Smooth muscle cell of the brain vasculature (primary cell): ENCODE measurements around the gene TAS2R30.

Experiments used
- DNase-seq: peaks from one replicate; pipeline ENCODE4 v3.0.0-alpha.2; 2012; ENCODE audit warnings: low read depth, low spot score

The TAS2R30 gene, protein sequence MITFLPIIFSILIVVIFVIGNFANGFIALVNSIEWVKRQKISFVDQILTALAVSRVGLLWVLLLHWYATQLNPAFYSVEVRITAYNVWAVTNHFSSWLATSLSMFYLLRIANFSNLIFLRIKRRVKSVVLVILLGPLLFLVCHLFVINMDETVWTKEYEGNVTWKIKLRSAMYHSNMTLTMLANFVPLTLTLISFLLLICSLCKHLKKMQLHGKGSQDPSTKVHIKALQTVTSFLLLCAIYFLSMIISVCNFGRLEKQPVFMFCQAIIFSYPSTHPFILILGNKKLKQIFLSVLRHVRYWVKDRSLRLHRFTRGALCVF

DNA sequence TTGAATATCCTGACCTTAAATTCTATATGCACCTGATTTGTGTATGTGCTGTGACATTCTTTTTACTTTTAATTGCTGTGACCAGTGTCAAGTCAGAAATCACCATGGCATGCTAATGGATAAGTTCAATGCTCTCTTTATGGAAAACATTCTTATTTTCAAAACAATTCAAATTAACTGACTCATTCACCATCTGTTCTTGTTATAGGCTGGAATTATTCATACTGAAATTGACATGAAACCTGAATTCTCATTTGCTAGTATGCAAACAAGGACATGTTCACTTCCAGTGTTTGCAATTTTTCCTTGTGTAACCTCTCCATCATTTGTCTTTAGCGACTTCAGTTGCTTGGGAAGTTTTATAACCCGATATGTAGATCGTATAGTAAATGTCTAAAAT lies at the start of gene TAS2R30:
Gene TAS2R30, minus strand, starts transcription at position 340 of the 400 bp plus-strand sequence. CDS start 400 bp downstream, outside the sequence.
- DNase-seq = no peak

DNA sequence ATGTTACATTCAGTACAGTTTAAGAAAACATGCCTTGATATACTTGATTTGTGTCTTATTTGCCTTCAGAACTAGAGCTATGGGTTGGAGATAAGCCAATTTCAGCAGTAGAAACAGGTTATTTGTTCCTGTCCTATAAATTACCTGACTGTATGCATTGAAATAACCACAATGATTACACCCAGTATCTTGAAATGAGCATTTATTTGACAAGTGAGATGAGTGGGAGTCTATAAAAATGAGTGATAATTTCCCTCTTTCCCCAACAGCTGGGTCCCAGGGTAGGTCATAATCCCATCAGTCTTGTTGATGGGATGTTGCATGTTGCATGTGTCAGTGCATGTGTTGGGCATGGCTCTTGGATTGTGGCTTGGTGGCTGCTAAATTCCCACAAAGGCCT lies 48.6 kb upstream of the TAS2R30 start:
- no peak for DNase-seq

DNA sequence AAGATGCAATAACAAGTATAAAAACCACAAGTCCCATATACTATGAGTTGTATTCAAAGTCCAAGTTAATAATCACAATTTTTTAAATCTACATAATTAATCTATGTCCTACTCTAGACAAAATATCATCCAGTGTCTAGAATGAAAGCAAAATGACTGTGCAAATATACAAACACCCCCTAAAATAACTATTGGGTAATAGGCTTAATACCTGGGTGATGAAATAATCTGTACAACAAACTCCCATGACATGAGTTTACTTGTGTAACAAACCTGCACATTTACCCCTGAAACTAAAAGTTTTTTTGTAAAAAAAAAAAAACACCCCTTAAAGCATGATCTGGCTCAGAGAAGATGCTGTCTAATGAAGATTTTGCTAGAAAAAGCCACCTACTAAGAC lies 48.1 kb upstream of the TAS2R30 start:
- no peak for DNase-seq

DNA sequence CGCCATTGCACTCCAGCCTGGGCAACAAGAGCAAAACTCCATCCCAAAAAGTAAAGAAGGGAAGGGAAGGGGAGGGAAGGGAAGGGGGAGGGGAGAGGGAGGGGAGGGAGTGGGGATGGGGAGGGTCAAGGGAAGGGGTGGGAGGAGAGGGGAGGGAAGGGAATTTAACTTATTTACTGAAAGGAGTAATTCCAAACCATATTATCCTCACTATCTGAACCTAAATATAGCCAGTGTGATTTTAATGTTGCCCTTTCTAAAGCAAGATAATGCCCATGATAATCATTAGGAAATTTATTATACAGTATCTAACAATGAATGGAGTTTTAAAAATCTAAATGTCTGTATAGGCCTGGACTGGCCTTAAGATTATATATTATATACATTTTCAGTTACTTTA lies 43.8 kb upstream of the TAS2R30 start:
- DNase-seq = no peak

DNA sequence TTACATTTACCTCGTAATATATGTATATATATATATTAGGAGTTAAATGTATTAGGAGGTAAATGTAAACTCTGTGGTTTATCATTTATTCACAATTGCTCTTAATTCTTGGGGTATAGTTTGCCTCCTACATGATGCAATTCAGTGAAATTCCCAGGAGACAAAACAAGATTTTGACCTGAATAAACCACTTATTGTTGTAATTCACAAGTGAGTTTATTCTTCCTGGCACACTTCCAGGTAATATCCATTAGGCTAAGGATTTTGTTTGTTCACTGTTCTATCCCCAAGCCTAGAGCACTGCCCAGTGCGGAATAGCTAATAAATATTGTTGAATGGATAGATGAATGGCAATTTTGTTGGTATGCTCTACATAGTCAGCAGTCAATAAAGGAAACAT lies 39.6 kb upstream of the TAS2R30 start:
- DNase-seq = no peak

DNA sequence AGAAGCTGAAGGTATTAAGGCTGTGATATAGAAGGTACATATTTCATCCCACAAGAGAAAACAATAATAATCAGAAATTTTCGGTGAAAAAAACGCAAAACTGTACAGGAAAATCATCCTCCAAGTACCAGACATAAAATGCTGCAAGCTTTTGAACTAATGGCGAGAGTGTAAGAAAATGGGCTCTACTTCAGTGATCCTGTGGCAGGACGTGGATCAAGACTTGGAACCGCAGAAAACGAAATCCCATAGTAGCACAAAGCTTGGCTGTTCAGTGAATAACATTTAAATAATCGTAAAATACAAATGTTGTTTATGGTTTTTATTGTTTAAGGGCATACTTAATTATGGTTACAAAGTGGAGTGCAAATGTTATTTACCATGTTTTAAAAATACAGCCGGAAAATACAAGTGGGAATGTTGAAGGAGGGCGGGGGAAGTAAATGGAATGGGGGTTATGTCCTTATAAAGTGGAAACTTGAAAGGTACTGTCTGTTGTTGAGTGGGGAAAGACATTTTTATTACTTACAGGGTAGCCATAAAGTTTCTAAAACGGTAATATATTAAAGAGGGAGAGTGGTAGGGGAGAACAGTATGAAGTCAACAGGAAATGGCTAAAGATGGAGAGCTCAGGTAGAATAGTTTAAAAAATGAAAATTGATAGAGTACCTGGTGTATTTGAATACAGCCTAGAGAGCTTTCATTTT lies 37.7 kb upstream of the TAS2R30 start:
- DNase-seq = no peak

DNA sequence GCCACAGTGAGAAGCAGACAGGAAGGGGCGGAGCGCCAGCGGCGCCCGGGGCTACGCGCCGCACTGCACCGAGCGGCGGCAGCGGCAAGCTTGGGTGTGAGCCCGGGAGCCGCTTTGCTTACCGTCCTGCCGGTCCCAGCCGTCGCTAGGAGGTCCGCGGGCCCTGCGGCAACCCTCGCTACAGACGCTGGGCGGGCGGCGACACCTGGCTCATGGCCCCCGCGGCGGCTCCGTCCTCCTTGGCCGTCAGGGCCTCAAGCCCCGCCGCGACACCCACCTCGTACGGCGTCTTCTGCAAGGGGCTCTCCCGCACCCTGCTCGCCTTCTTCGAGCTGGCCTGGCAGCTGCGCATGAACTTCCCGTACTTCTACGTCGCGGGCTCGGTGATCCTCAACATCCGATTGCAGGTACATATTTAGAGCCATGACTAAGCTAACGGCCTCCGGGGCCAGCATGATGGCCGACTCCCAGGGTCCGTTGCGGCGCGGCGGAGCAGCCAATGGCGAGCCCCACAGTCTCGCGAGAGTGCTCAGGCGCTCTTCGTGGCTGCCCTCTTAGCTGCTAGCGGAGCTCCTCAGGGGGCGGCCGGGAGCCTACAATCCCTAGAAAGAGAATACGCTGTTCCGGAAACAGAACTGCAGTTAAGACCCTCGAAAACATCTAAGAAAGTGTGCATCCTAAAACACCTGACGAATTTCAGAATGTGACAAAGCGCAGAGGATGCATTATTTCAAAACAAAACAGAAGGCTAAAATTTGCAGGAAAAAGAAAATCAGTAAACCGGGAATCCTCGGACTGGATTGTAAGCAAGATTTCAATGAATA lies 36.9 kb upstream of the TAS2R30 start, which contains the start of gene SMIM10L1:
Gene SMIM10L1, plus strand, starts transcription at position 50 of the 824 bp plus-strand sequence. Its CDS starts 163 bp downstream, at position 213.
- peak; percentile 79 for DNase-seq

DNA sequence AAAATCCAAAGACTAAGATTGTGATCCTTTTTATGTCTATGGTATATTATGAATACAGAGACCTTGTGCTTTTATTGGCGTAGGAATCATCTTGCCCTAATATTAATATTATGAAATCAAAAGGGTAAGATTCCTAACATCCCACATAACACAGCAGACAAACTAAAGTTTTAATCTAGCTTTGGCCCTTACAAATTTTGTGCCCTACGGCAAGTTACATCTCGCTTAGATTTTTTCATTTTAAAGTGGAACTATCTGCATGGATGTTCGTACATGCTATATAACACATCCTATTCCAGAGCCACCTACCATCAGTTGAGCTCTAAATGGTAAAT lies 36.3 kb upstream of the TAS2R30 start:
- no peak for DNase-seq

DNA sequence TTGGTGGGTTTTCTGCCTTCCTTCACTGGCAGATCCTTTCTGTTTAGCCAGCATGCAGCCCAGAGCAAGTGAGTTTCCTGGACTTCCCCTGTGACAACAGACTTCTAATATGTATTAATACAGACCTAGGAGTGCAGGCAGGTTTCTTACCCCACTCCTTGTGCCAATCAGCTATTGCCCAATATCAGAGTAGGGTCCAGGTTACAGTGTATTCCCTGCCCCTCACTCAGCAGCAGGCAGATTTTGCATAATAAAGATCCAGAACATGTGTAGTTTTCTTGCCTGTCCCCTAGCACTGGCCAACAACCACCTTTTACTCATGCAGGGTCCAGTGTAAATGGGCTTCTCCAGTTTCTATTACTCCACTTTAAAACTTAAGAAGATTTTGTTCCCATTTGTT lies 31.9 kb upstream of the TAS2R30 start:
- DNase-seq = no peak

DNA sequence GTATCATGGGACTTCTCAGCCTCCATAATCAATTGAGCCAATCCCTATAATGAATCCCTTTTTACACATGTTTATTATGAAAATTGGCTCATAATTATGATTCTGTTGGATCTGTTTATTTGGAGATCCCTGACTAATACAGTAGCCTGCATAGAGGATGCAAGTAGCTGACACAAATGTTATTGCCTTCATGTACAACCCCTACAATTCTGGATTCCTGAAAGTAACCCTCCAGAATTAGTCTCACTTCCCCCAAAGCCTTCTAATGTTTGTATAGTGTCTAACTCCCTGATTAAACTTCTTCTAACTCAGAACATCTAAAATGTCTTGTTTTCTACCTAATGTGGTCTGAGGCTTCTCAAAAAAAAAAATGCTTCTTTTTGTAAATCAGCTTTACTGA lies 29.9 kb upstream of the TAS2R30 start:
- DNase-seq = no peak

DNA sequence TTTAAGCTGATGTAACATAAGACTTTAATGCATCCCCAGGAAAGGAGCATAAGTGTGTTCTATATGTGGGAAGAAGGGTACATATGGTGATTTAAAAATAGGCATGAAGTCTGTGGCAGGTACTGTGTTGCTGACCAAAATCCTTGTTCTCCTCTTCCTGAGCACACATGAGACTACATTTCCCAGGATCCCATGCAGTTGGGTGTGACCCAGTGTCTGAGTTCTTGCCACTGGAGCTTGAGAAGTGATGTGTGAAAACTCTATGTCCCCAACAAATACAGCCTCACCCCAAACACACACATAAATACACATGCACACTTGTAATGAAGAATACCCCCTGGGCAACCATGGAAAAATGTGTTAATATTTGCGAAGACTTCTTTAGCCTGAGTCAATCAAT lies 28.1 kb upstream of the TAS2R30 start:
- DNase-seq = no peak

DNA sequence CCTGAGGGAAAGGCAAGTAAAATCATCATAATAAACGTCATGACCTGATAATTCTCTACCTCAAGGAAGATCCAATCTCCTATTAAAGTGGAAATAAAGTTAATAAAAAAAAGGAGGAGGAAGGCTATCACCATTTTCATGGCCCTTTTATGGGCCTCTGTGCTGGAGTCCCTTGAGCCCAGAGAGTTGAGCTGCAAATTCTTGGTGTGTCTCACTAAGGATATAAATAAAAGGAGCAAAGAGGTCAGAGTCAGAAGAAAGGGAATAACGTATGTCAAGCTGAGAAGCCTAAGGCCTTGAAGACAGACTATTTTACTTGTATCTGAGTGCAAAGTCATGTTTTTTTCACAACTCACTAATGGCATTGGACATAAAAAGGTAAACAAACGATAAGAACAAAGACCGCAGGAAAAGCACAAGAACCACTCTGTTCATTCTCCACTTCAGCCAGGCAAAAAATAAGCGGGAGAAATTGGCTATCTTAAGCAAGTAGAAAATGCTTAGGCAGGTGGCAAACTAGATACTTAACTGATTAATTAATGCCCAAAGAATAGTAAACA lies 24.5 kb upstream of the TAS2R30 start:
- DNase-seq = no peak

DNA sequence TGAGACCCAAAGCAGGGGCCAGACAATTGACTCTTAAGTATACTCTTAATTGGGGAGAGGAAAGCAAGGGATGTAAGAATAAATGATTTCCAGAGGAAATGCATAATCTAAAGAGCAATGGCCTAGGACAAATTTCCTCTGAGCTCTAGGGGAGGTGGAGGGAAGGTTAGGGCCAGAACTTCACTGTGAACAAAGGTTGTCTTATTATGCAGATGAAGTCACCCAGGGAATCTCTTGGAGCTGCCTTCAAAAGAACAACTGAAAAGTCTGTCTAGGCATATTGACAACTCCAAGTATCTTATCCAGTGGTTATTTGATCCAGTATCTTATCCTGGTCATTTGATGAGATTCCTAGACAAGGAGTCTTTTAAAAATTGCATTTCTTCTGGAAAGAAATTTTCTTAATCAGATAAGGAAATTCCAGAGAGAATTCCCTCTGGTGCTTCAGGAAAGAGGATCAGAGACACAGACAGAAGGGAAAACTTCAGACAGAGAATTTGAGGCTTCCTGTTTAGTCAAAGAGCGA lies 20.0 kb upstream of the TAS2R30 start:
- no peak for DNase-seq

DNA sequence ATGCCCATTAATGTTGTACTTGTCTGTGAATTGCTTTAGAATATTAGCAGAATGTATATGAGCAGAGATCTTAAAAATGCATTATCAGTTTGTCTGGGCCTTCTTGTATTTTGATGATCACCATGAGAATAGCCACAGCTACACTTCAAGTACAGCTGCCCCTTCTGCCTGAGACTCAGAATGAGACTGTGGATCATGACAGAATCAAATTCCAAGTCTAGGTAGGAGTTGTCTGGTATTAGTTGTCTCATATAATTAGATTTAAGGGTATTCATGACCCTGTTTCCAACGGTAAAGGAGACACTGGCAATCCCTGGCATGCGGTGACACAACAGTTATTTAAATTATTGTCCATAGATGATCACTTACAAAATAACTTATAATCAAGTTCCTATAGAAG lies 18.3 kb upstream of the TAS2R30 start:
- no peak for DNase-seq

DNA sequence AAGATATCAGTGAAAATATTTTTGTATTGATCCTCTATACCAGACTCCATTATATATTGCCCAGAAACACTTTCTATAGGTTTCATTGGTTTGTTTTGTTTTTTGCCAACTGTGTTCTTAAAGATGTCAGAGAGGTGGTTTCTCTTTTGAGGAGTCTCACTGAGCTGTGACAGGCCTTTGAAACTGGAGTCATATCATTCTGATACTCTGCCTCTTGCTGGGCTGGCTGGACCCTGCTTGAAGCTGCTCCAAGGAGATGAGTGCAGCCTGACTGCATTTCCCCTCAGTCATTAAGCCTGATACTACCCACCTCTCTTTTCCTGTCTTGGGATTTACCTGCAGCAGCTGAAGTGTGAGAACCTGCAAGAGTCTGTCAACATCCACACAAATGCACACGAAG lies 16.4 kb upstream of the TAS2R30 start:
- DNase-seq = no peak

DNA sequence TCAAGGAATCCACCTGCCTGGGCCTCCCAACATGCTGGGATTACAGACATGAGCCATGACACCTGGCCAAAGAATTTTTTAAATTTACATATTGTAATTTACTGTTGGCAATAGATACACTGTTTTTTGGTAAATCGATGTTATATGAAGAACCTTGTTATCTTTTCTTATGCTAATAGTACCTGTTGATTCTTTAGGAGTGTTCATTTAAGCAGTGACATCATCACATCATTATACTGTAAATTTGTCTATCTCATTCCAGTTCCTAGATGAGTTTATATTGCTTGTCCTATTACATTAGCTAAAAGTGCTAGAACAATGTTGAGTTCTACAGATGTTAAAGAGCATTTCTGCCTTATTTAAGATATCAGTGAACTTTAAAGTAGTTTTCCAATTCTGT lies 13.0 kb upstream of the TAS2R30 start:
- DNase-seq = no peak

DNA sequence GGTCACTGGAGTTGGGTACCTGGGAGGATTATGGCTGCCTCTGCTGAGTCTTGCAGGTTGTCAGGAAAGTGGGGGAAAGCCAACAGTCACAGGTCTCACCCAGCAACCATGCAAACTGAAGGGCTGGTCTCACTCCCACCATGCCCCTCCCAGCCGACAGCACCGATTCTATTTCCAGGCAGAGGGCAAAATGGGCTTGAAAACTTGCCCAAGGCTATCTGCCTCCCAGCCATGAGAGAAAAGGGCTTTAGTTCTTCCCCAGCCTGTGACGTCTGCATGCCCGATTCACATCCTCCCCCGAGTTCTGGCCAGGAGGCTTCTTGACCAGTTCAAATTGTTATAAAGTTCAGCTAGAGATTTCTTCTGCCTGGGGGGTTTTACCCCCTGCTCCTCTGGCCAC lies 9.9 kb upstream of the TAS2R30 start:
- no peak for DNase-seq

DNA sequence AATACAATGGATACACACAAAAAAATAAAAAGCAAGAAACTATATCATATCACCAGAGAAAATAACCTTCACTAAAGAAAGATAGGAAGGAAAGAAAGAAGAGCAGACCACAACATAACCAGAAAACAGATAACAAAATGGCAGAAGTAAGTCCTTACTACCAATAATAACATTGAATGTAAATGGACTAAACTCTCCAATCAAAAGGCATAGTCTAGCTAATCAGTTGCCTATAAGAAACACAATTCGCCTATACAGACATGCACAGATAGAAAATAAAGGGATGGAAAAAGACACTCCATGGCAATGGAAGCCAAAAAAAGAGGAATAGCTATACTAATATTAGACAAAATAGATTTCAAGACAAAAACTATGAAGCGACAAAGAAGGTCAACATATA lies 8.9 kb upstream of the TAS2R30 start:
- DNase-seq = no peak

DNA sequence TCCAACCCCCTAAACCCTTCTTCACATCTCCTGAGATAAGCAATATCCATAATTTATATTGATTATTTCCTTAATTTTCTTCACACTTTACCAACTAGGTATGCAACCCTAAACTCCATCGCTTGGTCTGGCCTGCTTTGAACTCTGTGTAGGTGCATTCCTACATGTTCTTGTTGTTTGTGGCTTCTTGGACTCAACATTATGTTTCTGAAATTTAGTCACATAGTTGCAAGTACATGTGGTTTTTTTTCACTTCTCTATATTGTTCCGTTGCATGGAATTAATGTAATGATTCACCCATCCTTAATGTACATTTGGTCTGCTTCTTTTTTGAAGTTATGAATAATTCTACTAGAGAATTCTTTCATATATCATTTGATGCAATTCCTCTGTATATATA lies 1.6 kb upstream of the TAS2R30 start:
- no peak for DNase-seq

DNA sequence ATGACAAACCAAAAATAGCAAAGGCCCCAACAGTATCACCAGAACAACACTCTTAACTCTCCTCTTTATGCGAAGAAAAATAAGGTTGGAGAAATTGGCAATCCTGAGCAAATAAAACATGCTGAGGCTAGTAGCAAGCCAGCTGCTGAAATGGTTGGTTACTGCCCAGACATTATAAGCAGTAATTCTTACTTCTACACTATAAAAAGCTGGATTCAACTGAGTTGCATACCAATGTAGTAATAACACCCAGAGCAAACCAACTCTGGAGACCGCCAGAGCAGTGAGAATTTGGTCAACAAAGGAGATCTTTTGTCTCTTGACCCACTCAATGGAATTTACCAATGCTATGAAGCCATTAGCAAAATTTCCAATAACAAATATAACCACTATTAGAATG lies 628 bp downstream of the TAS2R30 start:
- DNase-seq = no peak

DNA sequence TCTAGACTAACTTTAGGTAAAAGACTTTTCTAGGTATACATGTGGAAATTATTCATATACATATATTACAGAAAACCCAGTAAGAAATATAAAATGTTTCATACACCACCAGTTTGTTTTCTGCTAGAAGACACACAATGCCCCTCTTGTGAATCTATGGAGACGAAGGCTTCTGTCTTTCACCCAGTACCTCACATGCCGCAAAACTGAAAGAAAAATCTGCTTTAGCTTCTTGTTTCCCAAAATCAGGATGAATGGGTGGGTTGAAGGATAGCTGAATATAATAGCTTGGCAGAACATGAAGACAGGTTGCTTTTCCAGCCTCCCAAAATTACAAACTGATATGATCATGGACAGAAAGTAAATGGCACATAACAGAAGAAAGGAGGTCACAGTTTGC lies 1.3 kb downstream of the TAS2R30 start:
- no peak for DNase-seq

DNA sequence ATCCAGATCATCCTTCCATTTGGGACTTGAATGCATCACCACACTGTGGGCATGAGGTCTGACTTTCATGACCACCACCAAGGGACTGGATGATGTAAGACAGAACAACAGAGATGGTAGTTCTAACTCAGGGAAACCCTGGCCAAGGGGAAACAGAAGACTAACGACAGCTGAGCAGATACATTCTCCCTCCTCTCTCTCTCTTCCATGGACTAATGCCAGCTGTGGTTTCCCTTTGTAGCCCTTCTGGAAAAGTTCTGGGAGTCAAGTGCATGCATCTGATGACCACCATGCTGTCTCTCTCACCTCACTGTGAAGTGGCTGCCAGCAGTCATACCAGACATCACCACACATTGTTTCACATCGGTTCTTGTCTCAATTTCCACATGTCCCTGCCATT lies 3.4 kb downstream of the TAS2R30 start:
- no peak for DNase-seq
